NCI-H446 treated with DMSO at 0.1 percent for 48 hours (cell line): ENCODE data around the gene GAB2.

ENCODE experiments used
- DNase-seq: peaks from one replicate; lab custom pipeline; 2025; lab: John Stamatoyannopoulos, UW

Gene GAB2

DNA sequence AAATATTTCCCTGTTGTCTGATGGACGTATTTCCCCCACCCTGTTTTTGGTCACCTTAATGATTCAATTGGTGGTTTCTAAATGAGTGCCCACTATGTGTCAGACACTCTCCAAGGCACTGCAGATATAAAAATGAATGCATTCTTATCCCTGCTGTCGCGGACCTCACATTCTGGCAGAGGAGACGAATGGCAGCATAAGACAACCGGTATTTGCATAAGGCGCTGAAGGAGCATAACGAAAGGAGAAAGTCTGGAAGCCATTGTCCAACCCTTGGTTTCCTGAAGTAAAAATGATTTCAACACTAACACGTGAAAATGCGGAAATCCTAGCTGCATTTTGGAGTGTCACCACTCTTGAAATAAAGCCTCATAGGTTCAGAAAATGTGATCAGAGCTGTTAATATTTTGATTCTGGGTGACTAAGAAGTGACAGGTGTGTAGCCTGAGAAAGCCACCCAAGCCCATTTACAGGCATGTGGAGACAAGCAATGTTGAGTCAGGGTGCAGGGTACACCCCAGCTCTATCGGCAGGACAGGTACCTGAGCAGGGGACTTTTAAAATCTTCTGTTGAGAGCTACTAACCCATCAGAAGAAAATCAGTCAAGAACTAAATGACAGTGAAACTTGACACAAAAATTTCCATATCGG lies 10.1 kb upstream of the GAB2 start:
- no peak for DNase-seq

DNA sequence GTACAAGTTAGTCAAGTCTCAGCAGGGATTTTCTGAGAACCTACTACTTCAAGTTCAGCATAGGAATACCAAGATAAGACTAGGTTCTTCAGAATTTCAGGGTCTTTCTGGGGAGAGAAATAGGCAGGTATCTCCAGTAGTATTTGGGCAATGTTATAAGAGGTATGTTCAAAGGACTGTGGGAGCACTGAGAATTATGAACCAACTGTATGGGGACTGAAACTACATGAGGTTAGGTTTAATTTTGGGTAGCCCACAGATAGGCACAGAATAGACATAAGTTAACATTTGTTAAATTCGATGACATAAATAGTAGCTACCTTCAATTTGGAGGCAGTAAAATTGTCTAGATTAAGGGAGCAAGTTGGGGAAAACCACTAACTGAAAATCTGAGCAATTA lies 9.2 kb upstream of the GAB2 start:
- DNase-seq, result no peak

DNA sequence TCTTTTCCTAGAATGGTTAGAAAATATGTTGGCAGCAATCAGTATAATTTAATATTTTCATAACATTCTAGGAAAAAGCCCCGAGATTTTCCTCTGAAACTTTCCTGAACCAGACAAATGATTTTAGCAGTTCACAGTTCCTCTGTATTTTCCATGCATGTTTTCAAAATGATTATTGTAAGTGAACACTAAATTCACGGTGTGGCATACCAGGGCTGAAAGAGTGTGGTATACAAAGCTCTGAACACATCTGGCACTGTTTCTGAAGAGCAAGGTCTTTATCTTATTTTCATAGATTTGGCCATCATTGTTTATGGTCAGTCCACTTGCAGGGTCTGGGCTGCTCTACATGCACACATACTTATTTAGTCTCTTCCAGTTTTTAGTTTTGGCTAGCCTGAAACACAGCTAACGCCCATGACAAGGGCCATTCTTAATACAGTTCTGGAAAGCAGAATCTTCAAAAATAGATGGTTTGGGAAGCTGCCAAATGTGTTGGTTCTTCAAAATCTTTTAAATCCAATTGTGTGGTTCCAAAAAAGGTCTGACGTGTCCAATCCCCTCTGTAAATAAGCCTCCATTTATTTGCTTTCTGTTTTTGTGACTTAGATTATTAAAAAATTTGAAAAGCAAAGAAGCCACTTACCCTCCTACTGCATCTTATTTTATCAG lies 7.9 kb upstream of the GAB2 start:
- DNase-seq, result no peak

DNA sequence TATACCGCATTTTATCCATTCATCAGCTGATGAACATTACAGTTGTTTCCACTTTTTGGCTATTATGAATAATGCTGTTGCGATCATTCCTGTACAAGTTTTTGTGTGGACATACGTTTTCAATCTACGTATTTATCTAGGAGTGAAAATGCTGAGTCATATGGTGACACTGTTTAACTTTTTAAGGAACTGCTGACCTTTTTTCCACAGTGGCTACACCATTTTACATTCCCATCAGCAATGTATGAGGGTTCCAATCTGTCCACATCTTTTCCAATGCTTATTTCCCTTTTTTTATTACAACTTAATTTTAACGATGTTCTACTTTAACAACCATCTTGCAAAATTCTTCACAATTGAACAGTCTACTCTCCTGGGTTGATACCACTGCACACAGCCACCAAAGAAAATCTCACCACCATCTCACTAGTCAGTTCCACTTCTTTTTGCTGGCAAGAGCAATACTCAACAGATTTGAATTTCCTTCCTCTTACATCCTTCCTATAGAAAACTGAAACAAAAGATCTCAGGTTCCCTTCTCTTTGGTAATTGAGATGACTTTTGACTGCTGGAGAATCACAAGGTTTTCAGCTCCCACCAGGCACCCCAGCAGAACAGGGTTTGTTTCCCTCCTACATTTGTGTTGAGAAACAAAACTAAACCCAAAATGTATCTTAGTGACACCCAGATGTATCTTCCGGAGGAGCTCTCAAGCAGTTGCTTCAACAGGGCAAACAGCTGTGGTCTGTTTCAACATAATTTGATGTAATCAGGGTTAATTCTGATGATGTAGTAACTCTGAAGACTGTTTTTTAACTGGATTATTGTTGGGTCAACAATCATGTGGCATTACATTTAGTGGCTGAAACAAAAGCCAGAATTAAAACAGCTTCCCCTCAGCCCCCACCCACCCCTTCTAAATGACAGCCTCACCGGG lies 7.0 kb upstream of the GAB2 start:
- DNase-seq, result no peak

DNA sequence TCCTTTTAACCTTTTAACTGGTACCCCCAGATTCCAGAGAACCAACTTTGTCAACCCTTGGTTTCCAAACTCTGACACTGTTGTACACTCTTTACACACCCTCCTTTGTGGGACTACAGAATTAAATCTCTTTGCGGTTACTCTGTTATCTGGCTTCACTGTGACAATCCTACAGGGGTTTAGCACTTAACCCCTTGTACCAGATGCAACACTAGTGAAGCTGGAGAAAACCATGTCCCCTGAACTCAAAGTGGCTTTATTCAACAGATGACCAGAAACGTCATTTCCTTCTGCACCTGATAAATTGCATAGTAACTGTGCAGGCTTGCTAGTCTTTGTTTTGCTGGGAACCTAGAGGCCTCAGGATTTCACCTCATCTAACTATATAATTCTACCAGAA lies 5.6 kb upstream of the GAB2 start:
- DNase-seq, result no peak

DNA sequence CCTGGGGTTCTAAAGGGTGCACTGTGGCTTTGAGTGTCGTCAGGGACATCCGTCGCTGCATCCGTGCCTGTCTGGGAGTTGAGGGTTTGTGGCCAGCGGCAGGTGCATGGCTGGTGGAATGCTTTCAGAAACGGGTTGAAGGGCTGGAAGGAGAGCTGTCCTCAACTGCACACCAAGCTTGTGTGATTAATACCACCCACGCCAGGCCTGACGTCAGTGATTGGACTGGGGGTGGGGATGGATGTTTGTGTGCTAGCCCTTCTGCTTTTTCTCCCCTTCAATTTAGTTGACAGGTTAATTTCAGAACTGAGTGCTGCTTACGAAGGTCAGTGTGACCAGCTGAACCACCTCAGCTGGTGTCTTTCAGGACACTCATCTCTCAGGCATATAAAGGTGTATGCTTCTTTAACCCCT lies 3.2 kb upstream of the GAB2 start:
- no peak for DNase-seq

DNA sequence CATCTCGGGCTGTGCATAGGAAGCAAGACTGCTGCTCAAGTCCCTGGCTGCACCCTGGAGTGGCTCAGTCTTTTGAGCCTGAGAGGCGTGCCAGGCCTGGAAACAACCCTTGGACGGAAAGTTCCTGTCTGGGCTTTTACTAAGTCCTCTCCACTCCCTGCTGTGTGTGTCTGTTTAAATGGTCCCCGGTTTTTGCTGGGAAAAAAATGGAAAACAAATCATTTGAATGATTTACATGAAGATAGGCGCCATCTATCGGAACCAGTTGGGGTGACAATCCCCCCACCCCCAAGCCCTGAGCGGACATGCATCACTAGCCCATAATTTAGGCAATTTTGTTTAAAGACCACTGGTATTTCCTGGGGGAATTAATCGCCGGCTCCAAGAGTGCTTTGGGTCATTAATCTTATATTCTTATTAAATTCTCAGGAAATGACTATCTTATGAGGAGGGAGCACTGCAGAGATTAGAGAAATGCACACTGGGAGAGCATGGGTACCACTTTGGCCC lies 2.7 kb upstream of the GAB2 start:
- peak; percentile 34 for DNase-seq

DNA sequence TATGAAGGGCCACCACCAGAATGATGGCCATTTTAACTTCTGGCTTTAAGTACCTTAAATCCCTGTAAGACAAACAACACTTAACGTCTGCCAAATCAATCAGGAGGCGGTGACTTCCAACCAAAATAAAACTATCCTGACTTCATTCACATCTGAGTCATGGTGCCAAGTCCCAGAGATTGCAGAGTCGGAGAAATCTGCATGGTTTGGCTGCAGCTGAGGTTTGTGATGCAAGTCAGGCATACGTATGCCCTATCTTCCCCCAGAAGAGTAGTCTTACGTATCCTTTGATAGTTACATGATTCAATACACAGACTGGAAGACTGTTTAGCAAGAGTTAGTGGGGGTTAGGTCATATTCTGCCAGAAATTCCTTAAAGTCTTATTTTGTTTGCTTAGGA lies 1.7 kb upstream of the GAB2 start:
- DNase-seq, result peak; percentile 22

DNA sequence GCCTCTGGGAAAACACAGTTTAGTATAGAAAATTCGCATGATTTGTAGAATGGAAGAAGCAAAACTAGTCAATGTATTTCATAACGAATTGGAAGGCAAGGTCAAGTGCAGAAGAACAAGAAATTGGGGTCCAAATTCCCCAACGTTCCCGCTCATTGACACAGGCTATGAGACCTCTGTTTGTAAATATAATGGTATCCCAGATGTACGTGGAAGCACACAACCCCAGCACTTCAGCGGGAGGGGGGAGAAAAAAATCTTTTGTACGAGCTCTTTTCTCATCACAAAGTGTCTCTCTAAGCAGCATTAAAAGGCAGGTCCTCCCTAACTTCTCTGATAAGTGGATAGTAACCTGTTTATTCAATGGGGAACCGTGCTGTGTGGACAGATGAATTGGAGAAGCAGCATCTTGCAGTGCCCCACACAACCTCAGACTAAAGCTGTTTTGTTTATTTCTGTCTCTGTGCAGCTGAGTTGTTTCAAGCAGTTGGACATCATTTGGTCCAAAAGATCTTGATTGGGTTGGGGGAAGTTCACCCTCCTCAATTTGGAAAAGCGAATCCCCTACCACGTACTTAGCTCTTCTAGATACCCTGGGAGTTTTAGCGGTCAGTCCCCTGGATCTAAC lies 1.1 kb upstream of the GAB2 start:
- DNase-seq, result no peak

DNA sequence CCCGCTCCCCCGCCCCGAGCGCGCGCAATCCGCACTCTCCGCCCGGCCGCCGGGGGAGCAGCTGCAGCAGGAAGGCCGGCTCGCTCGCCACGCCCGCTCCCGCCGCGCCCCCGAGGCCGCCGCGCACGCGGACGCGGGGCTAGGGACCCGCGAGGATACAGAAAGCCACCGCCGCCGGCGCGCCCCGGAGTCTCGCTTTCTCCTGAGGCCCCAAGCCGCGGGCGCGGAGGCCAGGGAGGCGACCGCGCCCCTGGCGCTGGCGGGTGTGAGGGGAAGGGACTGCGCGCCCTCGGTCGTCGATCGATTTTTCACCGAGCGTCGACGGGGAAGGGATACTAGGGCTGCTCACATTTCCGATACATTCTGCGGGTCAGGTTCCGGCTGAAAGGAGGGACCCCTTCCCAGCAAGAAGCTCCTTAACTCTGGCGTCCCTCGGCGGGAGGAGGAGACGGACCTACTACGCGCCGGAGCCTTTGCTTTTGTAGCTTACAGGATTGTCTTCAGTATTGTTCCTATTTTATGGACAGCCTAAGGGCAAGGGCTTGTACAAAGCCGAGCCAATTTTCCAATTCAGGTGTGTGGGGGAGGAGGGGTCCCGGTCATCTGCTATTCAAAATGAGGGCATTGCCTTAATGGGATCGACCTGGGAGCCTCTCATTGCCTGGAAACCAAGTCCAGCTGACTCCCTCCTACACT lies 416 bp upstream of the GAB2 start:
- peak; percentile 66 for DNase-seq

DNA sequence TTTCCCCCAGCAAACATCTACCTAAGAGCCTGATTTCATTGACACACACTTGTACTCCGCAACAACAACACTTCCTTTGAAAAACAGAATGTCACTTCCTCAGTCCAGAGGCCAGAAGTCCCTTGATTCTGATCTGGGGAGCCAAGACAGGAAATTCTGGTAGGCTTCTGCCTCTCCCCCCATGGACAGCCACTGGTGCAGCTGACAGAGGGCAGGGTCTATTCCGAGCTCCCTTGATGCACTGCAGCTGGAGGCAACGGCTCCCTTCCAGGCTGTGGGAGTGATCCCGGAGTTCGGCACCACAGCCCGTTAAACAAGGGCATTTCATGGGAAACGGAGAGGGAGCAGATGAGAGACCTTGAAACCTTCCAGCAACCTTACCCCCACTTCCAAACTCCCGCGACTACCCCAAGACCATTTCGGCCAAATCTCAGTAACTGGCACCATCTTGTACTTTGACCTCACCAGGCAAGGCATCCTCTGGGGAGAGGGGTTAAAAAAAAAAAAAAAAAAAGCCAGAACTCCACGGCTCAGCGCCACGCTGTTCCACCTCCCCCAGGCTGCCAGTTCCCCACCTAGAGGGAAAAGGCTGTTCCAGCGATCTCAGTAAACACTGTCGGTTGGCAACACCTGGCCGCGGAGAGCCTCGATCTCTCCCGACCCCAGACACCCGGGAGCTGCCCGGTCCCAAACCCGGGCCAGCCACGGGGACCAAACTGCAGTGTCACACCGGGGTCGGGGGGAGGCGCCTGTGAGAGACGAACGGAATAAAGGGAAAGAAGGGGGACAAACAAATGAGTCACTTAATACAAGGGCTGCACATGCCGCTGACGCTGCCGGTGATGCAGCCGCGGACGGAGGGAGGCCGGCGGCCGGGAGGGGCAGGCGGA lies 1.1 kb downstream of the GAB2 start:
- peak; percentile 41 for DNase-seq

DNA sequence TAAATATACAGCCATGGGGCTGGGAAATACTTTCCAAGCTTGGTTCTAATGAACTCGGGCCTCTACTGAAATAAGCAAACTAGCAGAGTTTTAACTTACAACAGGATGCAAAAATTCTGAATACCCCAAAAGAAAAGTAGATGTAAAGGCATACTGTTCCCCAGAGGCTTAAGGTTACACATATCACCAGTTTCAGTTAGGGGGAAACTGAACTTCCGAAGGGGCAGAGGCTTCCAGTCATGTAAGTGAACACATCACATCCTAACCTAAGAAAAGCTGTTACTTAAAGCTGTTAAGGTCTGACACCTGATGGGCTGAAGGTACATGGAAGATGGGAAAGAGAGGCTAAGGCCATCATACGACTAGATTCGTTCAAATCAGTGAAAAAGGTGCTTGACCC lies 2.3 kb downstream of the GAB2 start:
- no peak for DNase-seq

DNA sequence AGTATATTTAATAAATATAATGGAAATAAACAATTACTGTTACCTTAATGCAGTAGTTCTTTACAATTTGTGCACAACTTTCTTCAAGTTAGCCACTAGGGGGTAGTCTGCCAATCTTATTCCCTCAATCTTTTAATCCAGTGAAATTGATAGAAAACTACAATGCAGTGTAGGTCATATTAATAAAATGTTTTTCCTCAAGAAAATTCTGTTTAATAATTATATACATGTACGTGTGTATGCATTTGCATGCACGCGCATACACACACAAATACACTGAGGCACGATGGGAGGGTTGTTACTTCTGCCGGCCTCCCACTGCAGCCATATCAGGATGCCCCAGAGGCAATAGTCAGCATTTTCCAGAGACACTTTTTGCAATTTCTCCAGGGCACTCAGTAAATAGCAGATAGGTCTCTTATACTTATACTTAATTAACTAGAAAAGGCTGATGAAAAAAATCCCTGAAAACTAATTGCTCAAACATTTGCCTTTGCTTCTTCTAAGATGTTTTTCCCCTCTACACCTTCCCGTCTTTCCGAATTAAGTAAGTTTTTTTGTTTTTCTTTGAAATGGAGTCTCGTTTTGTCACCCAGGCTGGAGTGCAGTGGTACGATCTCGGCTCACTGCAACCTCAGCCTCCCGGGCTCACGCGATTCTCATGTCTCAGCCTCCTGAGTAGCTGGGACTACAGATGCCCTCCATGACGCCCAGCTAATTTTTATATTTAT lies 3.1 kb downstream of the GAB2 start:
- DNase-seq, result no peak

DNA sequence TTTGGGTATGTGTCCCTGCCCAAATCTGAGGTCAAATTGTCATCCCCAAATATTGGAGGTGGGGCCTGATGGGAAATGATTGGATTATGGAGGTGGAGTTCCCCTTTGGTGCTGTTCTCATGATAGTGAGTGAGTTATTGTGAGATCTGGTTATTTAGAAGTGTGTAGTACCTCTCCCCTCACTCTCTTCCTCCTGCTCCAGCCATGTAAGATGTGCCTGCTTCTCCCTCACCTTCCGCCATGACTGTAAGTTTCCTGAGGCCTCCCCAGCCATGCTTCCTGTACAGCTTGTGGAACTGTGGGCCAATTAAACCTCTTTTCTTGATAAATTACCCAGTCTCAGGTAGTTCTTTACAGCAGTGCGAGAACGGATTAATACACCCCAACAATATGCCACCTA lies 9.0 kb downstream of the GAB2 start:
- DNase-seq, result no peak

DNA sequence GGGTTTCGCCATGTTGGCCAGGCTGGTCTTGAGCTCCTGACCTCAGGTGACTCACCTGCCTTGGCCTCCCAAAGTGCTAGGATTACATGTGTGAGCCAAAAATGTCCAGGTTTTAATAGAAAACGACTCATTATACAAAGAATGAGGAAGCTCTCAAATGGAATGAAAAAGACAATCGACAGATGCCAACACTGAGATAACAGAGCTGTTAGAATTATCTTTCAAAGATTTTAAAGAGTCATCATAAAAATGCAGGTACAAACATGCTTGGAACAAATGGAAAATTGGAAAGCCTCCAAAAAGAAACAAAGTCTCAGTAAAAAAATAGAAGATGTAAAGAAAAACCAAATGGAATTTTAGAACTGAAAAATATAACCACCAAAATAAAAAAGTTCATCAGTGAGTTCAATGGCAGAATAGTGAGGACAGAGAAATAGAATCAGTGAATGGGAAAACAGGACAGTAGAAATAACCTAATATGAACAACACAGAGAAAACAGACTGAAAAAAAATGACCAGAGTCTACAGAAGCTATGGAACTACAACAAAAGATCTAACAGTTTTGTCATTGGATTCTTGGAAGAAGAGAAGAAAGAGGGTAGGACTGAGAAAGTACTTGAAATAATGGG lies 10.9 kb downstream of the GAB2 start:
- no peak for DNase-seq

DNA sequence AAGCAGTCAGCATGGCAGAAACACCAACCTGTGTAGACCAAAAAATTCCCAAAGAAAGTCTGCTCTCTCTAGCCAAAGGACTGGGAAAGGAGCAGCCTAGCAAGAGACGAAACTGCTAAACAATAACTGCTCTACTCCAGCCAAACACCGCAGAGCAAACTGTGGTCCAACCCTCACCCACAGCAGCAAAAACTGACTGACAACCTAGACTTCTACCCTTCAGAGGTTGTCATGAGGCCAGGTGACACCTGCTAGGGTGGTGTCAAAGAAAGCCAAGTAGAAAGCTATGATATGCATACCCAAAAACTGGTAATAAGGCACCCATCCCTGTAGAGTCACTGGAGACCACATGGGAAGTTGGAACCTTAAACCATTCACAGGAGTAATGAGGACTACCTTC lies 11.8 kb downstream of the GAB2 start:
- DNase-seq, result no peak

DNA sequence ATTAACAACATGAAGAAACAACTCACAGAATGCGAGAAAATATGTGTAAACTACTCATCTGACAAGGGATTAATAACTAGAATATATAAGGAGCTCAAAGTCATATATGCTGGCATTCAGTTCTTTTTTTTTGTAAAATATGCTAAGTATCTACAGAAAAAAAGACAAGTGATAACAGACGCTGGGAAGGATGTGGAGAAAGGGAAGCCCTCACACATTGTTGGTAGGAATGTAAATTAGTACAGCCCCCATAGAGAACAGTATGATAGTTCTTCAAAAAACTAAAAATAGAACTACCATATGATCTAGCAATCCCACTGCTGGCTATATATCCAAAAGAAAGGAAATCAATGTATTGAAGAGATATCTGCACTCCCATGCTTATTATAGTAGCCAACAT lies 13.8 kb downstream of the GAB2 start:
- DNase-seq, result no peak

DNA sequence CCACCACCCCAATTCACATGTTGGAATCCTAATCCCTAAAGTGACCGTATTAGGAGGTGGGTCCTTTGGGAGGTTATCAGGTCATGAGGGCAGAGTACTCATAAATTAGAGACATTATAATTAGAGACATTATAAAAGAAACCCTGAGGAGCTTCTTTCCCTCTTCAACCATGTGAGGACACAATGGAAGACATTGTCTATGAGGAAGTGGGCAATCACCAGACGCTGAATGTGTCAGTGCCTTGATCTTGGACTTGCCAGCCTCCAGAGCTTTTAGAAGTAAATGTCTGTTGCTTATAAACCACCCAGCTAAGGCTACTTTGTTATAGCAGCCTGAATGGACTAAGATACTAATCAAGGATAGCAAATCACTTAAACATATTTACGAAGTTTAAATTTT lies 14.8 kb downstream of the GAB2 start:
- no peak for DNase-seq

DNA sequence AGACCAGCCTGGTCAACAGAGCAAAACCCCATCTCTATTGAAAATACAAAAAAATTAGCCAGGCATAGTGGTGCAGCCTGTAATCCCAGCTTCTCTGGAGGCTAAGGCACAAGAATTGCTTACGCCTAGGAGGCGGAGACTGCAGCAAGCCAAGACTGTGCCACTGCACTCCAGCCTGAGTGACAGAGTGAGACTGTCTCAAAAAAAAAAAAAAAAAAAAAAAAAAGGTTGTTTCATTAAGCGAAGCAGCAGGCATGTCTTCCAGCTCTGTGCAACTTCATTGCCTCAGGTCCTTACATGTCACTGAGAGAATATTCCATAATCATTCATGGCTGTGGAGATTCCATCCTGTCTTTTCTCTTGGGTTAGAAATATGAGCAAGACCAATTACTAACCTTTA lies 16.9 kb downstream of the GAB2 start:
- DNase-seq, result no peak

DNA sequence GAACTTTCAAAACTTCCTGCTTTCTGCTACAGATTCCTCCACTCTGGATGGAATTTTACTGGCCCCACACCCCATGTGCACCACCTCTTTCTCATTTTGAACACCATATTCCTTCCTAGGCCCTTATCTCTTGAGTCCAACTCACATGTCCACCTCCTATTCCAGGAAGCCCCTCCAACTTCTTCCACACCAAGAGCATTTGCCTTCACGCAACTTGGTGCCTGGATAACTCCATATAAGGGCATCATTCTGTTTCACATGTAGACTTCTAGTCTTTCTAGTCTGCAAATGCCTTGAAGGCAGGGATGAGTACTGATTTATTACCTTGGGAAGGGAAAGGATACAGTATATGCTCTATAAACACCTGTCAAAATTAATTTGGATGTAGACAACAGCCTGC lies 17.5 kb downstream of the GAB2 start:
- no peak for DNase-seq
